ENCODE measurements around the gene TJP3.

Gene TJP3

DNA sequence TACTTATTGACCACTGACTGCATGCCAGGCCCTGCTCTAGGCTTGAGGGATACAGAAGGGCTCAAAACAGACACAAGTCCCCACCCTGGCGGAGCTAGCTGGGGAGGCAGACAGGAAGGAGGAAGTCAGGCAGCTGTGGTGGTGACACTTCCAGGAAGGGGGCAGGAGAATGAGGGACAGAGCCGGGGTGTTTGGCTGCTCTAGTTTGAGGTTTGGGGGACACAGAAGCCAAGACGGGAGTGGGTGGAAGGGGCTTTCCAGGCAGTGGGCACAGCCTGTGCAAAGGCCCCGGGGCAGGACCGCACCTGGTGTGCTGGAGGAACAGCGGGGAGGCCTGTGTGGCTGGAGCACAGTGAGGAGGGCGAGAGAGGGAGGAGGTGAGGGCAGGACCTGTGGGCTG lies 58.3 kb downstream of the TJP3 start:
- DNase-seq (ENCODE audit: low read depth in 2 of 2) = no peak

DNA sequence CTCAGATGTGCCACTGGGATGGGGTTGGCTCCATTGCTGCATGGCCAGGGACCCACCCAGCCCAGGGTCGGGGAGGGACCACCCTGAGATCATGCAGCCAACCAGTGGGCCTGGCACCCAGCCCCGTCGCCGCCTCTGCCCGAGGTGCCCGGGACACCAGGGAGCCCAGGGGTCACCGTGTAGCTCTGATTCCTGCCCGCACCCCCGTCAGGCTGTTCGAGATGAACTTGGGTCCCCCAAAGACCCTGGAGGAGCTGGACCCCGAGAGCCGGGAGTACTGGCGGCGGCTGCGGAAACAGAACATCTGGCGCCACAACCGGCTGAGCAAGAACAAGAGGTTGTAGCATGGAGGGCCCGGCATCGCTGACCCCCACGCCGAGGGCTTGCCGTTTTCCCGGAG lies 58.9 kb downstream of the TJP3 start:
- DNase-seq (ENCODE audit: low read depth in 2 of 2) = no peak

DNA sequence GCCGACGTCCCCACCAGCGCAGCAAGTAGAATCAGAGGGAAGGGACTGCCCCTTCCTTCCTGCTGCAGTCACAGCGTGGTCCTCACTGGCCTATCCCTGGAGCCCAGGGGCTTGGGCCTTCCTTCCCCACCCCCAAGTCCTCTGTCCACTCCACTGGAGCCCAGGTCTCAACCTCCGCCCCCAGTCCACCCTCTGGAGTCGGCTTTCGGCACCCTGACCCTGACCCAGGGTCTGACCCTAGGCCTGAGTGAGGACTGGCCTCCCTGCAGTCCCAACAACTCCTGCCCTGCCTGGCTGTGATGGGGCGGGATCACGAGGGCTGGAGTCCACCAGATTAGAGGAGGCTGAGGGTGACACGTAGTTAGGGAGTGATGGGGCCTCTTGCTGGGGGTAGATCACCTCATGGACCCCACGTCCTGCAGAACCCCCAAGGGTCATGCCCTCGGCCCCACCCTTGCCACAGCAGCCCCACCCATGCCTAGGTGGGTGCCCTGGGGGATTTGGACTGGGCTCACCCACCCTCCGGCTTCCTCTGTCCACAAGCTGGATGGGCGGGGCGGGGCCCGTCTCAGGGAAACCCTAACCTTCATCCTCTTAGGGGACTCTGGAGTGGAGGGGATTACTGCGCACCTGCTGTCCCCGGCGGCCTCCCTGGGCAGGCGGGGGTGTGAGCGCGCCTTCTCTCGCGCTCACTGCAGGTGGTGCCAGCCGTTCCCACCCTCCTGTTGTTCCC lies 60.0 kb downstream of the TJP3 start:
- no peak for DNase-seq (ENCODE audit: low read depth in 2 of 2)

DNA sequence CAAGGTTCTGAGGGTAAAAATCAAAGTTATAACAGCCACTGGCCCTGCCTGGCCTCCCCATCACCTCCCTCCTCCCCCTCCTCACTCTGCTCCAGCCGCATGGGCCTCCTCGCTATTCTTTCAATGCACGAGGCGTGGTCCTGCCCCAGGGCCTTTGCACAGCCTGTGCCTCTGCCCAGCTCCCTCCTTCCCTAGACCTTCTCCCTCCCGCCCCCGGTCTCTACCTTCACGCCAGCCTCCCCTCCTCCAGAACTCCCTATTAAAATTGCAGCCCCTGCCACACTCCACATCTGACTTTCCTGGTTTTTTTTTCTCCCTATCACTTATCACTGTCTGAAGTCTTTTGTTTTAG lies 60.5 kb downstream of the TJP3 start:
- no peak for DNase-seq (ENCODE audit: low read depth in 2 of 2)

DNA sequence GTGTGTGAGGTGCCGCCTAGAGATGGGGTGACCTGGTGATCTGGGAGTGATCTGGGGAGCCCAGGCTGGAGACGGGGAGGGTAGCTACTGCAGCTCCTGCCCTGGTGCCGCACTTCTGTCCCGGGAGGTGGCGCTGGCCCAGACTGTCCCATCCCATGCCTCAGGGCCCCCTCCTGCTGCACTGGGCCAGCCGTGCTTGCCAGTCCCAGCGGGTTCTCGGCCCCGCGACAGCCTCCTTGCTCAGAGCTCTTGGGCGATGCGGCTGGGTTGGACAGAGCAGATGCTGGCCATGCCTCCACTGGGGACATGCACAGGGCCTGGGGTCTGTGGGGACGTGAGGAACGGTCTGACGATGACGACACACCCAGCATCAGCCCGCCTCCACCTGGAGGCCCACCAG lies 61.3 kb downstream of the TJP3 start:
- DNase-seq (ENCODE audit: low read depth in 2 of 2) = no peak

DNA sequence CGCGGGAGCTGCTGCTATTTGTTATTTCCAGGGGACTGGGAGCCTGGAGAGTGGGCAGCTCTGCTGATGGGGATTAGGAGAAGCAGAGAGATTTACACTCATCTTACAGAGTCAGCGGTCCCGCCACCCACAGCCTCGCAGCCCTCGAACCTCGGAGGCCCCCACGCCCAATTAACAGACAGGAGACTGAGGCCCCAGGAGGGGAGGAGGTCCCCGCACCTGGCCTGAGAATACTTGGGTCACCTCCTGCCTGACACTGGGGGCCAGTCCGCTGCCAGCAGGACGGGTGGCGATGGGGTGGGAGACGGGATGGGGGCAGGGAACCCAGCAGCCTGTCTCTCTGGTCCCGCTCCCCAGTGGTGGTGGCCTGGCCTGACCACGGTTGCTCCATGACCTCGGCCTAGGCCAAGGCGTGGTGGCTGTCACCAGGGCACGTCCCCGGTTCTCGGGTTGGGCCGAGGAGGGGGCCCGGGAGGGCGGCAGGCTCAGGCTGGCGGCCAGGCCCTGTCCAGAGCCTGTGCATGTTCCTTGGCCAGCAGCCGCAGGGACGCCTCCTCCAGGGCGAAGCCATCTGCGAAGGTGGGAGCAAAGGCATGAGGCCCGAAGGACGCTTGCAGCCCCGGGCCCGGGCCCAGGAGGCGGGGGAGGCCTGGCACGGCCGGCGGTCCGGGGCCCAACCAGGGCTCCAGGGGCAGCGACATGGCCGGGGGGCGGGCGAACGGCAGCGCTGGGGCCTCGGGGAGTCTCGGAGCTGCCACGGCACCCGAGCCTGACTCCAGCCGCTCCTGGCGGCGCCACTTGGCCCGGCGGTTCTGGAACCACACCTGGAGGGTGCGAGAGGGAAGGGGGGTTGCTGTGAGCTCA lies 62.2 kb downstream of the TJP3 start:
- no peak for DNase-seq (ENCODE audit: low read depth in 2 of 2)

DNA sequence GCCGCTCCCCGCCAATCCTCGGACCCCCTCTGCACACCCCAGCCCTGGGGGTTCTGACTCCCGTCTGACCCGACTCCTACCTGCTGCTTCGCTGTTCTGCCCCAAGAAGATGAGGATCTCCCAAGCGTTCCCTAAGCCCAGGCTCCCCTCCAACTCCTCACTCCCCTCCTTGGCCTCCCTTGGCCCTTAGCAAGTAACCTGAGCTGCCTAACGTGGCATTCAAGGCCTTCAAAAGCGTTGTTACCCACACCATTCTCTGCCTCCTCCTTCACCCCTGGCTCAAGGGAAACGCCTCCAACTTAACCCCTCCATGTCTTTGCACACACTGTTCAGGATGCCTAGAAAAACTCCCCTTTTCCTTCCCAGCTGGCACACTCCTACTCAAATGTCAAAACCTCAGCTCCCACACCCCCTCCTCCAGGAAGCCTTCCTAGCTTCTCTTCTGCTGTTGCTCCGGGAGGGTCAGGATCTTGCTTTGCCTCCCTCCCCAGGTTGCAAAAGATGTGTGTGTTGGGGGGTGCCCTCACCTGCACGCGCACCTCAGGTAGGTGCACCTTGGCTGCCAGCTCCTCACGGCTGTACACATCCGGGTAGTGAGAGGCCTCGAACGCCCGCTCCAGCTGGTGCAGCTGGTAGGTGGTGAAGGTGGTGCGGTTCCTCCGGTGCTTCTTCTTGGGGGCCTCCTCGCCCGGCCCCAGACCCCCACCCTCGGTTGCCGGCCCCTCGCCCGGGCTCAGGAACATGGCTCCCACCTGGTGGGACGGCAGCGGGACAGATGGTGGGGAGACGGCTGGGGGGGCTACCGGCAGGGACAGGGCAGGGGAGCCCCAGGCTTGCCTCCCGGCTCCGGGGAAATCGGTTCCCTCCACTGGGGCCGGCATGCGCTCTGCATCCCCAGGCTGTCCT lies 63.1 kb downstream of the TJP3 start:
- DNase-seq (ENCODE audit: low read depth in 2 of 2) = no peak

DNA sequence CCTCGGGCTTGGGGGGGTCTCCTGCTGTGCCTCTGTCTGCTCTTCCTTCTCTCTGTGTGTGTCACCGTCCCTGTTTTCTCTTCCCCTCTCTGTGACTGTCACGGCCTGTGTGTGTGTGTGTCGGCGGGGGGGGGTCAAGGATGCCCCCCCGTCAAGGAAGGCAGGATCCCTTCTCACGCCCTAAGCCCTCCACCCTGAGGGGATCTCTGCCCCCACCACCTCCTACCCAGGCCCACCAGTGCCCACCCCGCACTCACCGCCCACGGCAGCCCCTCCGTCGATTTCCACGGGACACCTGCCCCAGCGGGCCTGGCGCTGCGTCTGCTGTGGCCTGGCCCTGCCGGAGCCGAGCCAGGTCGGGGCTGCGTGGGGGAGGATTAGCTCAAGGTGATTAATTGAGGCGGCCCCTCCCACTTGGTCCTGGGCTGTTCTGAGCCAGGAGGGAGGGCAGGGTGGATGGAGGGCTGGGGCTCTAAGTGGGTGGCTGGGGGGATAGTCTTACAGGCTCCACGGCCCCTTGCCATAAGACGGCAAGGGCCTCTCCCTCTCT lies 63.8 kb downstream of the TJP3 start, which contains the start of gene RAX2:
Gene RAX2 (minus strand): TSS at position 323 of the 550 bp plus-strand sequence. CDS start 486 bp downstream, outside the sequence.
- no peak for DNase-seq (ENCODE audit: low read depth in 2 of 2)

DNA sequence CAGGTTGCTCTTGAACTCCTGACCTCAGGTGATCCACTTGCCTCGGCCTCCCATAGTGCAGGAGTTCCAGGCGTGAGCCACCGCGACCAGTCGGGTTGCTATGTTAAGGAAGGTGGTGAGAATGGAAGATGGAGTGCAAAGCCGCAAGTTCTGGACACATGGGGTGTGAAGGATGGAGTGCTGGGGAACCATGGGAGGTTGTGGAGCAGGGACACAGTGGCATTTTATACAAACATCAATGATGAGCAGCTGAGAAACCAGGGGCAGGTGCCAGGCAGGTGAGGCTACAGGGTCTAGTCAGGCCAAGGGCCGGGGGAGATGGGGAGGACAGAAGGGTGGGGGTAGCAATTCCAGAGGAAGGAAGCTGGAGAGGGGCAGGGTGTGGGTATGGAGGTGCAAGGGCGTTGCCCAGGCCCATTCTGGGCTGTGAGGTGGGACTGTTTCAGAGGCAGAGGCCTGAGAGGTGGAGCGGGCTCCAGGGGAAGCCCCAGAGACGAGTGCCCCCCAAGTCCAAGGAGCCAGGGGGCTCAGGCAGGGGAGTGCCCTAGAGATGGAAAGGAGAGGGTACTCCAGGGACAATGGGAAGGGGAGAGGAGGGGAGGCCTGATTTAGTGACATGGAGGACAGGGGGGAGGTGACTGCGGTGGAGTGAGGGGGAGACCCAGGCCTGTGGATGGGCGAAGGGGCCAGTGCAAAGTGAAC lies 65.8 kb downstream of the TJP3 start:
- DNase-seq (ENCODE audit: low read depth in 2 of 2) = no peak

DNA sequence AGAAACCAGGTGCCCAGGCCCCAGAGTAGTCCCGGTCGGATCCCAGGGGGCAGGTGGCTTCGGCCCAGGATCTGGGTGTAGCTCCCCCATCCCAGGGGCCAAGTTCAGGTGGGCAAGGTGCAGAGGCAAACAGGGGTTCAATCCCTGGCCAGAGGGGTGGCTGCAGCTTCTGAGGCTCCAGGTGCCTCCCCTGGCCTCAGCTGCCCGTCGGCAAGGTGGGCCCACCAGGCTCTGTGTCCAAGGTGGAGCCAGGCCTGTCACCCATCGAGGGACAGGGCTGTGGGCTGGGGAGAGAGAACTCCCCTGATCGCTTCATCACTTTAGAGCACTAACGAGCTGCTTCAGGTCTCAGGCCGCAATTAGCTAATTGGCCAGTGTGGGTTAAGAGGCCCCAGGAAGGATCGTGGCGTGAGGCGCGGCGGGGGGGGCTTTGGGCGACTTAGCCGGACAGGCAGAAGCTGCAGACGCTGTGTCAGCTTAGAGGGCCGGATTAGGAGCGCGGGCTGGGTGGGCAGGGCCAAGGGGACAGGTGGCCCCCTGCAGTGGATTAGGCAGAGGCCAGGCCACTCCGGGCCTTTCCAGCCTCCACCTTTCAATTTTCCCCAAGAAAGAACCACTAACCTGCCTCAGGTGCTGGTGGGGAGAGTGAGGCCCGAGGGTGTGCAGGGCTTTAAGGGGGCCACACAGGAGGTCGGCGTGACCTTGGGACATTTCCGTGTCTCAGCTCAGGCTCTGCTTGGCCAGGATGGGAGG lies 66.6 kb downstream of the TJP3 start:
- no peak for DNase-seq (ENCODE audit: low read depth in 2 of 2)

DNA sequence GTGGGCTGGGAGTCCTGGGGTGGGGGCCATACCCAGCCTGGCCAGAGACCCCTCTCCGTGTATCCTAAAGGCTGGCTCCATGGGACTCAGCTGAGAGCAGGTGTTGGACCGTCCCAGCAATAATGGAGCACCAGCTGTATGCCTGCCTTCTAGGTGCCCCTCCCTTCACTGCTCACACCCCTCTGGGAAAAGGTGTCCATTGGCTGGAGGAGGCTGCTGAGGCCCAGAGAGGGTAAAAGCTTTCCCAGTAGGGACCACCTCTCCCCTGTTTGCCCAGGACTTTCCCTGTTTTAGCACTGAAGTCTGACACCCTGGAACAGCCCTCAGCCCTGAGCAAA lies 67.2 kb downstream of the TJP3 start:
- no peak for DNase-seq (ENCODE audit: low read depth in 2 of 2)

DNA sequence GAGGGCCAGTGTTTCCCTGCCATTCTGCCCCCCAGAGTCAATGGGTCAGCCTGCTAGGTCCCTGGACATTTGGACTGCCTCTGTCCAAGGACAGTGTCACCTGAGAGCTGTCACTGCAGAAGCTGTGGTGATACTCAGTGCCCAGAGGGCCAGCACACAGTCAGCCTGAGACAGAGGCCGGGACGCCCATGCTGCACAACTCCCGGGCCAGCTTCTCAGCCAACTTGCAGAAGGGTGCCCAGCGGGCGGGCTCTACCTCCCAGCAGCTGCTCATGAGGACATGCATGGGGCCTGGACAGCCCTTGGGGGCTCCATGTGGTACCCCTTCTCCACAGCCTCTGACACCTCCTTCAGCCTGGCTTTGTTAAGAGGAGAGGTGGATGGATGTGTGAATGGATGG lies 67.6 kb downstream of the TJP3 start:
- DNase-seq (ENCODE audit: low read depth in 2 of 2) = no peak

DNA sequence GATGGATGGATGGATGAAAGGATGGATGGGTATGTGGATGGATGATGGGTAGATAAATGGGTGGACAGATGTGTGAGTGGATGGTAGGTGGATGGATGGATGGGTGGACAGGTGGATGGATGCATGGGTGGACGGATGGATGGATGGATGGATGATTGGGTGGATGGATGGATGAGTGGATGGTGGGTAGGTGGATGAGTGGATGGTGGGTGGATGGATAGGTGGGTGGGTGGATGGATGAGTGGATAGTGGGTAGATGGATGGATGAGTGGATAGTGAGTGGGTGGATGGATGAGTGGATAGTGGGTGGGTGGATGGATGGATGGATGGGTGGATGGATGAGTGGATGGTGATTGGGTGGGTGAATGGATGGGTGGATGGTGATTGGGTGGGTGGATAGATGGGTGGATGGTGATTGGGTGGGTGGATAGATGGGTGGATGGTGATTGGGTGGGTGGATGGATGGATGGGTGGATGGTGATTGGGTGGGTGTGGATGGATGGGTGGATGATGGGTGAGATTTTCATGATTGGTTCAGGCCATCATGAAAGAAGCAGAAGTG lies 68.4 kb downstream of the TJP3 start:
- no peak for DNase-seq (ENCODE audit: low read depth in 2 of 2)

DNA sequence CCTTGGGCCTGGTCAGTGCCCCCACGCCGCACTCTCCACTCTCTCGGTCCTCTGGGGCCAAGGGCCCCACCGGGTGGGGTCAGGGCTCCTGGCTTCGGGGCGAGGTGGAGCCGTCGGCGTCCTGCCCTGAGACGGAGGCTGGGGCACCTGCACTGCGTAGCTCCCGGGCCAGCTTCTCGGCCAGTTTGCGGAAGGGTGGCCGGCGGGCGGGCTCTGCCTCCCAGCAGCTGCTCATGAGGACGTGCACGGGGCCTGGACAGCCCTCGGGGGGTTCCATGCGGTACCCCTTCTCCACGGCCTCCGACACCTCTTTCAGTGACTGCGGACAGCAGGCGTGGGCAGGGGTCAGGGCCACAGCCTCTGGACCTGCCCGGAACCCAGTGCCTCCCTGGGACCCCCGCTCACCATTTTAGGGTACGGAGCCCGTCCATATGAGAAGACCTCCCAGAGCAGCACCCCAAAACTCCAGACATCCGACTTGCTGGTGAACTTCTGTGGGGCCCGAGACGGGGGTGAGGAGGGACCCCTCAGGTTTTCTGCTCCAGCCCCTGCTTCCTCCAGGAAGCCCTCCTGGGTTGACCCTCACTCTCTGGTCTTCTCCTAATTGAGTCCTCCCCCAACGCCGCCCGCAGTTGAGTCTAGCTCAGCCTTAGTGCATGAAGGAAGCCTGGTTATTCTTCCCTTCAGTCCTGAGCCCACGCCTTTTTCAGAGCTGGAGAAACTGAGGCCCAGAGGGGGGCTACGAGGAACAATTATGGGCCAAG lies 70.1 kb downstream of the TJP3 start:
- DNase-seq (ENCODE audit: low read depth in 2 of 2) = no peak

DNA sequence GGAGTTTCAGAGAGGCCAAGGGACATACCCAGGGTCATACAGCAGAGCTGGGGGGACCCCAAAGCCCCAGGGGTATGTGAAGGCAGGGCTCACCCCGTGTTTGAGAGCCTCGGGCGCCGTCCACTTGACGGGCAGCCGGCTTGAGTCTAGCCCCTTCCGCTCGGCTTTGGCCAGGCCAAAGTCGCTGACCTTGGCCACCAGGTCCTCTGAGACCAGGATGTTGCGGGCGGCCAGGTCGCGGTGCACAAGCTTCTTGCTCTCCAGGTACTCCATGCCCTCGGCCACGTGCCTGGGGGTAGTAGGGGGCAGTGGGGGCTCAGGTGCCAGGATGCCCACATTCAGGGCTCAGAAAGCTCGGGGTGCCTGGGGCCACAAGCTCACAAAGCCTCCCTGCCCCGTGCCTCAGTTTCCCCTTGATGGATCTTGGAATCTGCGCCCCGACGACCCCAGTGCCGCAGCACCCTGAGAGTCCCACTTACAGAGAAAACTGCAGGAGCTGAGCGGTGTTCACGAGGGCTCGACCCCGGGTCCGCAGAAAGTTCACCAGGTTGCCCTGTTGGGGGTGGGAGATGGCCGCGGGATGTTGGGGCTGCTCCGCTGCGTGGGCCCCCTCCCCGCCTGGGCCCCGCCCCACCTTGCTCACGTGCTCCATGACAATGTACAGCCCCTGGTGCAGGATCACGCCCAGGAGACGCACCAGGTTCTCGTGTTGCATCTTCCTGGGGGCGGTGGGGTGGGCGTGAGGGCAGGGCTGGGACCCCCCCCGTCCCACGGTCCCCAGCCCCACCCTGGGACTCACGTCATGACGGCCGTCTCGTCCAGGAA lies 70.9 kb downstream of the TJP3 start:
- no peak for DNase-seq (ENCODE audit: low read depth in 2 of 2)

DNA sequence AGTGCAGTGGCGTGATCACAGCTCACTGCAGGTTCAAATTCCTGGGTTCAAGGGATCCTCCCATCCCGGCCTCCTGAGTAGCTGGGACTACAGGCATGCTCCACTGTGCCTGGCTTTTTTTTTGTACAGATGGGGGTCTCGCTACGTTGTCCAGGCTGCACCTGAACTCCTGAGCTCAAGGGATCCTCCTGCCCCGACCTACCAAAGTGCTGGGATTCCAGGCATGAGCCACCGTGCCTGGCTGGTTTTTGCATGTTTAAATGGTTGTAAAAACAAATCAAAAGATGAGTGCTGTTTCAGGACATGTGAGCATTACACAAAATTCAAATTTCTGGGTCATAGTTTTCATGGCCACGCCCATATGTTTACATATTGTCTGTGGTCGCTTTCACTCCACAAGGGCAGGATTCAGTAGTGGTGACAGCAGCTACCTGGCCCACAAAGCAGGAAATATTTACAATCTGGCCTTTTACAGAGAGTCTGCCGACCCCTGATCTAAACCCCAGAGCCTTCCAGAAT lies 72.7 kb downstream of the TJP3 start:
- DNase-seq (ENCODE audit: low read depth in 2 of 2) = no peak

DNA sequence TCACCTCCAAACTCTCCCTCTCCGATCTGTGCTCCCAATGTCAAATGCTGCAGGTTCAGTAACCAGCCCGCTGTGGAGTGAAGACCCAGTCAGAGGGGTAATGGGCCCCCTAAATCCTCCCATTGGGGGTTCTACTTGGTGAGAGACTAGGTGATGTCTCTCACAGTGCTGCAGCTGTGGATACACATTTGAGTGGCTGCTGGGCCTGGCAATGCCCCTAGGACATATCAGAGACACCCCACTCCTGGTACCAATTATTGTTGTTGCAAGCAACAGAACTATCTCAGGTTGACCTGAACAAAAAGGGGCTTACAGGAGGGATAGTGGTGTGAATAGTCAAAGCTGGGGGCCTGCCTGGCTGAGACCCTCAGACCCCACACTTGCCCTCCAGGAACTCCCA lies 73.4 kb downstream of the TJP3 start:
- DNase-seq (ENCODE audit: low read depth in 2 of 2) = no peak

DNA sequence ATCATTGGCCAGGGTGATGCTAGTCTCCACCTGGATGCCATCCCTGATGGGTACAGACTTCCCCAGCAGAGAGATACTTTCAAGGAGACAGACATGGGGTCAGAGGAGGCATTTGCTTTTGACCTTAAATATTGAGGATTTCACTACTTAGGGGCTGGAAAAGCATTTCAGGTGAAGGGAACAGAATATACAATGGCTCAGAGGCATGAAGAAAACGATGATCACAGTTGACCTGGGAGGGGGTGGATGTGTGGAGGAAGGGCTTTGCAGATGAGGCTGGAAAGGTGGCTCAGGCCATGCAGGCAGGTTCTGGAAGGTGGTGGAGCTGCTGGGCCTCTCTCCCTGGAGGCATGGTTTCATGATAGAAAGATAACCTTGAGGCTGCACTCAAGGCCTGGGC lies 74.1 kb downstream of the TJP3 start:
- DNase-seq (ENCODE audit: low read depth in 2 of 2) = no peak
